GM12878 (cell line): ENCODE measurements around the gene SHC4. TPM values are rescaled to one million over a fixed set of nuclear protein-coding genes. Genes with fewer than 3 reads are reported as not detected.

Experiments used
- ATF3 ChIP-seq: IDR thresholded peaks from 2 replicates; pipeline ENCODE4 v1.6.1; 2011; ENCODE audit warnings: low read depth, mild to moderate bottlenecking, low read length, moderate library complexity, borderline replicate concordance; ENCODE audit errors: extremely low read depth
- CHD2 ChIP-seq: IDR thresholded peaks from 2 replicates; pipeline ENCODE4 v1.6.1; 2011; ENCODE audit warnings: low read depth, low read length, improper control_type of control experiment, borderline replicate concordance
- CREM ChIP-seq: IDR thresholded peaks from 2 replicates; pipeline ENCODE4 v1.6.1; 2014; ENCODE audit warnings: antibody characterized with exemption, low read depth
- E2F8 ChIP-seq: fragments of 450-650 bp; IDR thresholded peaks from 2 replicates; pipeline ENCODE4 v1.6.1; 2018; ENCODE audit warnings: mild to moderate bottlenecking, low read depth, moderate library complexity; ENCODE audit not compliant: partially characterized antibody
- EED ChIP-seq: sonication (generic); IDR thresholded peaks from 2 replicates; pipeline ENCODE4 v1.6.1; 2016; ENCODE audit warnings: antibody characterized with exemption, low read depth
- ETV6 ChIP-seq, 2 experiments: fragments of 450-650 bp in 1 of 2; IDR thresholded peaks in 1 of 2; conservative IDR thresholded peaks in 1 of 2; 2 replicates each; pipeline ENCODE4 v1.6.1; 2014; ENCODE audit warnings: antibody characterized with exemption in 1 of 2, borderline replicate concordance in 1 of 2, low read depth in 1 of 2, mild to moderate bottlenecking in 1 of 2, moderate library complexity in 1 of 2
- GABPA ChIP-seq: IDR thresholded peaks from 2 replicates; pipeline ENCODE4 v1.6.1; 2014; ENCODE audit warnings: antibody characterized with exemption, low read depth, mild to moderate bottlenecking, inconsistent platforms
- IRF4 ChIP-seq: IDR thresholded peaks from 2 replicates; pipeline ENCODE4 v1.6.1; 2011; ENCODE audit warnings: low read depth, low read length
- JUNB ChIP-seq: IDR thresholded peaks from 2 replicates; pipeline ENCODE4 v1.6.1; 2016; ENCODE audit warnings: antibody characterized with exemption, mild to moderate bottlenecking
- MXI1 ChIP-seq: fragments of 150-350 bp; IDR thresholded peaks from 2 replicates; pipeline ENCODE4 v1.6.1; 2011; ENCODE audit warnings: low read depth, mild to moderate bottlenecking, inconsistent platforms, low read length, improper control_type of control experiment
- NR2F1 ChIP-seq: fragments of 450-650 bp; conservative IDR thresholded peaks from 2 replicates; pipeline ENCODE4 v1.6.1; 2017; ENCODE audit warnings: mild to moderate bottlenecking
- PML ChIP-seq: IDR thresholded peaks from 2 replicates; pipeline ENCODE4 v1.6.1; 2012; ENCODE audit warnings: low read length, inconsistent platforms
- RAD51 ChIP-seq: fragments of 450-650 bp; IDR thresholded peaks from 2 replicates; pipeline ENCODE4 v1.6.1; 2016; ENCODE audit warnings: moderate library complexity, mild to moderate bottlenecking, inconsistent platforms
- SKIL ChIP-seq: fragments of 450-650 bp; IDR thresholded peaks from 2 replicates; pipeline ENCODE4 v1.6.1; 2017; ENCODE audit warnings: mild to moderate bottlenecking, low read depth, inconsistent platforms; ENCODE audit not compliant: poor library complexity, severe bottlenecking
- STAT3 ChIP-seq: IDR thresholded peaks from 2 replicates; pipeline ENCODE4 v1.6.1; 2011; ENCODE audit warnings: low read depth, low read length, improper control_type of control experiment
- TCF3 ChIP-seq: IDR thresholded peaks from 2 replicates; pipeline ENCODE4 v1.6.1; 2012; ENCODE audit warnings: low read depth, mild to moderate bottlenecking, low read length, borderline replicate concordance; ENCODE audit not compliant: insufficient read depth
- YY1 ChIP-seq: IDR thresholded peaks from 2 replicates; pipeline ENCODE4 v1.6.1; 2011; ENCODE audit warnings: low read depth, mild to moderate bottlenecking, low read length
- polyA plus RNA-seq, 11 experiments: library from polyadenylated mRNA; depleted of rRNA in 4 of 11; unstranded in 6 of 11; stranded (reverse) in 5 of 11; fragments of >200 nt; fragmentation: Nextera tagmentation in 4 of 11; fragmentation: Illumina TruSeq in 1 of 11; extraction: Ambion mirVana in 4 of 11; extraction: Trizol in 1 of 11; gene quantifications; 1 replicate in 1 of 11; 2 replicates in 10 of 11; pipeline versions ENCODE4 v1.2.1 to v1.2.3, GENCODE V29; 2011 to 2016; ENCODE audit warnings: inconsistent platforms in 2 of 11, missing spikeins in 2 of 11, low read depth in 1 of 11
- total RNA-seq, 4 experiments: library from RNA; depleted of rRNA in 3 of 4; stranded (reverse); fragments of >200 nt in 3 of 4; fragmentation: Illumina TruSeq in 1 of 4; extraction: Trizol in 1 of 4; gene quantifications; 2 replicates each; pipeline versions ENCODE4 v1.2.1 to v1.2.3, GENCODE V29; 2013 to 2021
- TF ChIP-seq, protein P1 (sequence below): fragments of 450-650 bp; IDR thresholded peaks from 2 replicates; pipeline ENCODE4 v1.6.1; 2016; ENCODE audit warnings: mild to moderate bottlenecking
- TF ChIP-seq, protein P2 (sequence below): fragments of 450-650 bp; IDR thresholded peaks from 2 replicates; pipeline ENCODE4 v1.6.1; 2017; ENCODE audit warnings: mild to moderate bottlenecking, moderate library complexity

The SHC4 gene
- total and polyA plus RNA-seq, 10 of the 15 experiments (the other 5 are each of a cell fraction or from before 2014, with no cell fraction given), result 0.04 to 0.87 (median 0.14) TPM

- TF ChIP-seq ETV6 (conservative IDR thresholded peaks at IDR 0.05 in 1 of 2, IDR thresholded peaks at IDR 0.05 in 1 of 2; ENCODE audit: borderline replicate concordance in 1 of 2, low read depth in 1 of 2), result peak in 1 of 2 experiments; percentile 59; a peak in 1 of 4 replicates
- peak; percentile 96 for TF ChIP-seq JUNB
- TF ChIP-seq CREM, result peak; percentile 99
- peak; percentile 82; the same call in 1 of the 2 replicates for TF ChIP-seq RAD51
- TF ChIP-seq CHD2, result peak; percentile 80; the same call in 1 of the 2 replicates
- peak; percentile 47; the same call in 1 of the 2 replicates for TF ChIP-seq GABPA
- TF ChIP-seq EED, result peak; percentile 76
- TF ChIP-seq YY1, result peak; percentile 48; the same call in 1 of the 2 replicates
- TF ChIP-seq MXI1, result peak; percentile 48; the same call in 1 of the 2 replicates
- TF ChIP-seq ATF3, result no peak
- TF ChIP-seq E2F8, result no peak
- TF ChIP-seq STAT3, result peak; percentile 91; the same call in 1 of the 2 replicates
- peak; percentile 100 for TF ChIP-seq NR2F1
- TF ChIP-seq, protein P1, sequence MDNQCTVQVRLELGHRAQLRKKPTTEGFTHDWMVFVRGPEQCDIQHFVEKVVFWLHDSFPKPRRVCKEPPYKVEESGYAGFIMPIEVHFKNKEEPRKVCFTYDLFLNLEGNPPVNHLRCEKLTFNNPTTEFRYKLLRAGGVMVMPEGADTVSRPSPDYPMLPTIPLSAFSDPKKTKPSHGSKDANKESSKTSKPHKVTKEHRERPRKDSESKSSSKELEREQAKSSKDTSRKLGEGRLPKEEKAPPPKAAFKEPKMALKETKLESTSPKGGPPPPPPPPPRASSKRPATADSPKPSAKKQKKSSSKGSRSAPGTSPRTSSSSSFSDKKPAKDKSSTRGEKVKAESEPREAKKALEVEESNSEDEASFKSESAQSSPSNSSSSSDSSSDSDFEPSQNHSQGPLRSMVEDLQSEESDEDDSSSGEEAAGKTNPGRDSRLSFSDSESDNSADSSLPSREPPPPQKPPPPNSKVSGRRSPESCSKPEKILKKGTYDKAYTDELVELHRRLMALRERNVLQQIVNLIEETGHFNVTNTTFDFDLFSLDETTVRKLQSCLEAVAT, result peak; percentile 84
- peak; percentile 93 for TF ChIP-seq SKIL
- TF ChIP-seq, protein P2, sequence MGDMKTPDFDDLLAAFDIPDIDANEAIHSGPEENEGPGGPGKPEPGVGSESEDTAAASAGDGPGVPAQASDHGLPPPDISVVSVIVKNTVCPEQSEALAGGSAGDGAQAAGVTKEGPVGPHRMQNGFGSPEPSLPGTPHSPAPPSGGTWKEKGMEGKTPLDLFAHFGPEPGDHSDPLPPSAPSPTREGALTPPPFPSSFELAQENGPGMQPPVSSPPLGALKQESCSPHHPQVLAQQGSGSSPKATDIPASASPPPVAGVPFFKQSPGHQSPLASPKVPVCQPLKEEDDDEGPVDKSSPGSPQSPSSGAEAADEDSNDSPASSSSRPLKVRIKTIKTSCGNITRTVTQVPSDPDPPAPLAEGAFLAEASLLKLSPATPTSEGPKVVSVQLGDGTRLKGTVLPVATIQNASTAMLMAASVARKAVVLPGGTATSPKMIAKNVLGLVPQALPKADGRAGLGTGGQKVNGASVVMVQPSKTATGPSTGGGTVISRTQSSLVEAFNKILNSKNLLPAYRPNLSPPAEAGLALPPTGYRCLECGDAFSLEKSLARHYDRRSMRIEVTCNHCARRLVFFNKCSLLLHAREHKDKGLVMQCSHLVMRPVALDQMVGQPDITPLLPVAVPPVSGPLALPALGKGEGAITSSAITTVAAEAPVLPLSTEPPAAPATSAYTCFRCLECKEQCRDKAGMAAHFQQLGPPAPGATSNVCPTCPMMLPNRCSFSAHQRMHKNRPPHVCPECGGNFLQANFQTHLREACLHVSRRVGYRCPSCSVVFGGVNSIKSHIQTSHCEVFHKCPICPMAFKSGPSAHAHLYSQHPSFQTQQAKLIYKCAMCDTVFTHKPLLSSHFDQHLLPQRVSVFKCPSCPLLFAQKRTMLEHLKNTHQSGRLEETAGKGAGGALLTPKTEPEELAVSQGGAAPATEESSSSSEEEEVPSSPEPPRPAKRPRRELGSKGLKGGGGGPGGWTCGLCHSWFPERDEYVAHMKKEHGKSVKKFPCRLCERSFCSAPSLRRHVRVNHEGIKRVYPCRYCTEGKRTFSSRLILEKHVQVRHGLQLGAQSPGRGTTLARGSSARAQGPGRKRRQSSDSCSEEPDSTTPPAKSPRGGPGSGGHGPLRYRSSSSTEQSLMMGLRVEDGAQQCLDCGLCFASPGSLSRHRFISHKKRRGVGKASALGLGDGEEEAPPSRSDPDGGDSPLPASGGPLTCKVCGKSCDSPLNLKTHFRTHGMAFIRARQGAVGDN, result peak; percentile 48; the same call in 1 of the 2 replicates
- TF ChIP-seq TCF3, result 0 out of 2 replicates have a peak, but pooled peaks have one; percentile 49
- TF ChIP-seq PML, result 0 out of 2 replicates have a peak, but pooled peaks have one; percentile 56
- peak; percentile 93 for TF ChIP-seq IRF4
Observed at GRCh38 chr15:48940508-48940907, 23.2 kb downstream of the SHC4 start (continued).
